AG09309 (cell line): ENCODE measurements around the gene TBC1D22A.
A peak's percentile ranks its signal among the peaks of the same experiment; 100 is the strongest.

Experiments used
- DNase-seq: peaks from one replicate; pipeline ENCODE4 v3.0.0-alpha.2; 2010; ENCODE audit warnings: low read depth
- H3K4me3 ChIP-seq: 2 replicates; pipeline ENCODE4 v1.5.1; 2011; ENCODE audit warnings: mild to moderate bottlenecking, low read depth, low read length, moderate library complexity; ENCODE audit not compliant: control insufficient read depth
- CTCF ChIP-seq: IDR thresholded peaks from 2 replicates; pipeline ENCODE4 v1.5.1; 2011; ENCODE audit warnings: mild to moderate bottlenecking, low read depth, low read length, inconsistent platforms; ENCODE audit not compliant: insufficient read depth, control insufficient read depth; ENCODE audit errors: missing control alignments

TBC1D22A gene

GRCh38 chr22:46762238-46763050 is at the start of gene TBC1D22A:
Gene TBC1D22A, plus strand, starts transcription at chr22:46762650. Its CDS starts 137 bp downstream, at chr22:46762787.
- no peak for TF ChIP-seq CTCF
- DNase-seq = peak; percentile 64
- peak within 1 kb of the TSS; percentile 97 for H3K4me3 ChIP-seq

- no peak for DNase-seq
These were observed 47.9 kb upstream of the TBC1D22A start for GRCh38 chr22:46714550-46714949.

GRCh38 chr22:46719921-46720320 is 42.5 kb upstream of the TBC1D22A start:
- no peak for DNase-seq
- H3K4me3 ChIP-seq = no peak overlapping the region
- TF ChIP-seq CTCF = no peak

More at GRCh38 chr22:46714550-46714949, 47.9 kb upstream of the TBC1D22A start:
- H3K4me3 ChIP-seq = no peak overlapping the region
- no peak for TF ChIP-seq CTCF

GRCh38 chr22:46721501-46722085 is 40.9 kb upstream of the TBC1D22A start:
- DNase-seq = no peak
- TF ChIP-seq CTCF = no peak
- H3K4me3 ChIP-seq = no peak overlapping the region

- TF ChIP-seq CTCF = no peak
- no peak overlapping the region for H3K4me3 ChIP-seq
- no peak for DNase-seq
These were observed 38.6 kb upstream of the TBC1D22A start for GRCh38 chr22:46723882-46724281.

GRCh38 chr22:46725096-46725495 is 37.4 kb upstream of the TBC1D22A start:
- no peak overlapping the region for H3K4me3 ChIP-seq
- no peak for TF ChIP-seq CTCF
- no peak for DNase-seq
